HG03039 (cell line): ENCODE results near the gene FBXL22.
"Not testable (repeated sequence)": the region's sequence is repeated elsewhere in the genome, so short reads cannot be mapped to it uniquely, and the experiment has no call there.

Experiments
- ATAC-seq: cut with Tn5 transposase; IDR thresholded peaks from one replicate; pipeline ENCODE4 v1.9.1; 2021; ENCODE audit warnings: mild to moderate bottlenecking, moderate library complexity; ENCODE audit not compliant: unreplicated experiment

The FBXL22 gene

DNA sequence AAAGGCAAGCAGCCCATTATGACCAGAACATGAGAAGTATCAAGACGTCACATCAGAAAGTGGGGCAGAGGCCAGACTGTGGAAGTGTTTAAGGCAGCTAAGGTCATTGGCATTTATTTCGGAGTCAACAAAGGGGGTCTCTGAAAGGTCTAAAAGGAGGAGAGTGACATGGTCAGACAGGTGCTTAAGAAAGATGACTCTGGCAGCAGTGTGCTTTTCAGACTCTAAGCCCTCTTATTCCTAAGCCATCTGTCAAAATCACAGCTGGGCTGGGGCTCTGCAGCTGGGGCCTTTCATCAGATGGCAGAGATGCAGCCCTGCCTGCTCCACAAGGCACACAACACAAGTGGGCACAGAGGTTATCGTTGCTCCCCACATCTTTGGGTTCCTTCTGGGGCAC lies 14.0 kb downstream of the FBXL22 start:
- ATAC-seq = no peak

DNA sequence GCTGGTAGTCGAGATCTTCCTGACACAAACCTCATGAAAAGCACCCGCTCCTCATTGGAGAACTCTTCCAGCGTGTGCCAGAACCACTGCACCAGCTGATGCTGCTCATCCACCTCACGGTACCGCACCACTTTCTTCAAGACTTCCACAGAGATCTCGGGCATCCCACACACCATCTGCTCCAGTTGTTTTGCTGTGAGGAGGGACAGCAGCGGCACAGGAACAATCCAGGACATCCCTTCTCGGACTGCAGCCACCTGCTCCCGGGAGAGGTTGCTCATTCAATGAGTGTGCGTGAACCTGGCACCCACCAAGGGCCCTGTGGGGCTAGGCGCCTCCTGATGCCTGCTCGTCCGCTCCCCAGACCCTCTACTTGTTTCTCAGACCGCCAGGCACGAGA lies 15.1 kb downstream of the FBXL22 start:
- ATAC-seq = no peak

DNA sequence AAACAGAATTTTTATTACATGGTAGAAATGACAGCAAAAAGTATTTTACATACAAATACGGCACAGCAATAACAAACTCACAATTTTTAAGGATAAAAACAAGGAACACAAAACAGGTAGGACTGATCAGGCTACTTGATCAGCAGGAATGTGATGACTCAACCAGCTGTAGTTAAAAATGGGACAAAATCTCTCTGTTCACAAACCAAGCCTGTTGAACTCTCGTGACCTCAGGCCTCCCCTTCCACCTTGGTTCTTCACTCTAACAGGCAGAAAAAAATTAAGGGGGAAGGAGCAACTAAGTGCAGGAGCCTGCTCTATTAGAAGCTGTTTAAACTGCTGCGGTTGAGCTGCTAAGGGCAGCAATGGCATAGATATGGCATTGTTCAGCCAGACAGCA lies 18.7 kb downstream of the FBXL22 start:
- no peak for ATAC-seq

DNA sequence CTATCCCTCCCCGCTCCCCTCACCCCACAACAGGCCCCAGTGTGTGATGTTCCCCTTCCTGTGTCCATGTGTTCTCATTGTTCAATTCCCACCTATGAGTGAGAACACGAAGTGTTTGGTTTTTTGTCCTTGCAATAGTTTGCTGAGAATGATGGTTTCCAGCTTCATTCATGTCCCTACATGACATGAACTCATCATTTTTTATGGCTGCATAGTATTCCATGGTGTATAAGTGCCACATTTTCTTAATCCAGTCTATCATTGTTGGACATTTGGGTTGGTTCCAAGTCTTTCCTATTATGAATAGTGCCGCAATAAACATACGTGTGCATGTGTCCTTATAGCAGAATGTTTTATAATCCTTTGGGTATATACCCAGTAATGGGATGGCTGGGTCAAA lies 20.0 kb downstream of the FBXL22 start:
- not testable (repeated sequence) for ATAC-seq

DNA sequence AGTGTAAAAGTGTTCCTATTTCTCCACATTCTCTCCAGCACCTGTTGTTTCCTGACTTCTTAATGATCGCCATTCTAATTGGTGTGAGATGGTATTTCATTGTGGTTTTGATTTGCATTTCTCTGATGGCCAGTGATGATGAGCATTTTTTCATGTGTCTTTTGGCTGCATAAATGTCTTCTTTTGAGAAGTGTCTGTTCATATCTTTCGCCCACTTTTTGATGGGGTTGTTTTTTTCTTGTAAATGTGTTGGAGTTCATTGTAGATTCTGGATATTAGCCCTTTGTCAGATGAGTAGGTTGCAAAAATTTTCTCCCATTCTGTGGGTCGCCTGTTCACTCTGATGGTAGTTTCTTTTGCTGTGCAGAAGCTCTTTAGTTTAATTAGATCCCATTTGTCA lies 20.4 kb downstream of the FBXL22 start:
- not testable (repeated sequence) for ATAC-seq

- not testable (repeated sequence) for ATAC-seq
Observed at GRCh38 chr15:63620760-63621159, 23.6 kb downstream of the FBXL22 start.

DNA sequence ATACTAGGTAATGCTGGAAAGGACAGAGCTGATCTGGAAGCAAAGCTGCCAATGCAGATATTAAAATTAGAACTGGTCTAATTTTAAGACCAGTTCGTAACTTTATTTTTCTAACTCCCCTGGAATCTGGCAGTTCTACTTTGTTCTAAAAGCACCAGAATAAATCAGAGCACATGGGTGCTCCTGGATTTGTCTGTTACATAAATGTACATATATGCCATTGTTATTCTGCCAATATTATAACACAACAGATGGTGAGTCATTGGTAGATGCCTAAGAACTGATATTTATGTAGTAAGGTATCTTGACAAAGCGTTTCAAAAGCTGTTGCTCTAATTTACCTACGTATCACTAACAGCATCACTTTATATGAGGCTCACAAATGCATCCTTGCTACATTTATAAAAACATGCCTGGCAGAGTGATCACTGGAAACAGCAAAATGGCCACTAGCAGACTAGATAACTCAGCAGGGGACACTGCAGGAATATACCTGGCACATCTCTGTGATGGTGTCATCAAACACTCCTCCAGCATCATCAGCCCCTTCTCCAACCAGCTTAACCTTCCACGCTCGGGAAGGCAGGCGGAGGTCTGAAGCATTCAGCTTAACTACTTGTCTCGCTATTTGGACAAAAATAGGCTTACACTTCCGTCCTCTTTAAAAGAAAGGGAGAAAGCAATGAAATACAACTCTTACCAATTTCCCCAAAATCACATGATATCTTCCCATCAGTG lies 26.2 kb downstream of the FBXL22 start:
- ATAC-seq = no peak

DNA sequence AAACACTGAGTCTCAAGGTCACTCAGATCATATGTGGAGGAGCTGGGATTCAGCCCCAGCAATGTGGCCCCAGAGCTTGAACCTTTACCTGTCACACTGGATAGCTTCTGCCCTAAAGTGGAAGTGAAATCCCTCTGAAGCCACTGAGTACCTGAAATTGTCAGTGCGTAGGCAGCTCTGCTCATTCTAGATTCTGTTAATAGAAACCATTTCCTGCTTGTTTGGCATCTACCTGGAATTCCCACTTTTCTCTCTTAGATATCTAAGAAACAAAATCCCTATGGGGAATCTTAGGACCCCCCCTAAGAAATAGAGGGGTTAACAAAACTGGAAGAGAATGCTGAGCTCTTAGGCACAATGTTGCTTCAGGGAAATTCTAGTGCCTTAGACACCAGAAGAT lies 29.8 kb downstream of the FBXL22 start:
- ATAC-seq = no peak

- ATAC-seq = no peak
Observed at GRCh38 chr15:63628123-63628822, 31.1 kb downstream of the FBXL22 start.

- ATAC-seq = no peak
Observed at GRCh38 chr15:63630036-63630751, 33.0 kb downstream of the FBXL22 start.

DNA sequence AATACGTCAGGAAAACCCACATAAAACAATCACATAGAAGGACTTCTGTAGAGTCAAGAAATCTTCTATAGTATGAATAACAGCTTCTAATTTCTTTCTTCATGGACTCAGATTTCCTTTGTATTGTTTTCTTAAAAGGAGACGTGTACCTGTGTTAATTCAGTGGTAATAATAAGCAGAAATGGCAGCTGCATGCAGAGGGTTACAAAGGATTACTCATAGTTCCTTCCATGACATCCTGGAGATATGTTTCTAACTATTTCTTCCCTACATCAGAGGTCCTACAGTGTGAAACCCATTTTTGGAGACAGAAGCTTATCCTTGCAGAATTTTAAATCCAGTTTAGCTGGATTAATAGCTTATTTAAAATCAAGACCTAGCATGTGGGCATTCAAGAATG lies 36.1 kb downstream of the FBXL22 start:
- no peak for ATAC-seq

GRCh38 chr15:63634154-63634553 lies 37.0 kb downstream of the FBXL22 start:
- no peak for ATAC-seq

GRCh38 chr15:63636518-63637061 lies 39.4 kb downstream of the FBXL22 start:
- no peak for ATAC-seq

DNA sequence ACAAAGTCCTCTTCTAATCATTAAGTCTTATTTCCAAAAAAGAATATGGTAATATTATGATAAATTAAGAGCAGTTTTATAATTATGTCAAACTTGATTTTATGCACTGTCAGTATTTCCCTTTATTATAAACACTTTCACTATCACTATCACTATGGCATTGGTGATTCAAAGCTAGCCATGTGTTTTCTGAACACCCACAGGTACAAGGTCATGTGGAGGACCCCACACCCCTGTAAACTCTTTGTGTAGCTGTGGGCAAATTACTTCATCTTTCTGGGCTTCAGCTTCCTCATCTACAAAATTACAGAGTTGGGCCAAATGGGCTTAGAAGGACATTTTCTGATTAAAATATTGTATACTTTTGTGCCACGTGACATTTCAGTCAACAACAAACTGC lies 41.7 kb downstream of the FBXL22 start:
- ATAC-seq = no peak

- ATAC-seq = no peak
Observed at GRCh38 chr15:63640146-63640545, 43.0 kb downstream of the FBXL22 start.
